ENCODE data around the gene GRAMD4. TPM values are rescaled to one million over a fixed set of nuclear protein-coding genes. Genes with fewer than 3 reads are reported as not detected.

GRAMD4 gene
- total and polyA plus RNA-seq, 2 donors (not counting 1 experiment from before 2014, with no cell fraction given), result 17.0 to 88.1 TPM

DNA sequence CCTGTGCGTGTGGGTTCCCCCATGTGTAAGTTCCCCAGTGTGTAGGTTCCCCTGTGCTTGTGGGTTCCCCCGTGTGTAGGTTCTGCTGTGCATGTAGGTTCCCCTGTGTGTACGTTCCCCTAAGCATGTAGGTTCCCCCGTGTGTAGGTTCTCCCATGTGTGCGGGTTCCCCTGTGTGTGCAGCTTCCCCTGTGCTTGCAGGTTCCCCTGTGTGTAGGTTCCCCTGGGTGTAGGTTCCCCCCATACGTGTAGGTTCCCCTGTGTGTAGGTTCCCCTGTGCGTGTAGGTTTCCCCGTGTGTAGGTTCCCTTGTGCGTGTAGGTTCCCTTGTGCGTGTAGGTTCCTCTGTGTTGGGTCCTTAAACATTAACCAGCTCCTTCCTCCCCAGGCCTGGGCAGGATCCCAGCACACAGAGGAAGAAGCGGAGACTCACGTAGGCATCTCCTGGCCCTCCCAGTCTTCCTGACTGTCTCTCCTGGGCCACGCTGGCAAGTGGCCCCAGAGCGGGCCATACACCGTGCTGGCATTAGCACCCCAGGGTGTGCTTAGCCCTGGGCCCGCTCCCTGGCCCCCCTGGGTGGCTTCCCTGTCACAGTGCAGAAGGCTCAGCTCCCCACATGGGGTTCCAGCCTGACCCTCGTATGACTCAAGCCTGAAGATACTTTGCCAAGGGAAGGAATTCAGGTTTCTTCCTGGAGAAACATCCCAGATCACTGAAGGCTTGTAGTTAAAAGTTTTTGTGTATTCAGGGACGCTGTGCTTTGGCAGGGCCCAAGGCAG, 2.8 kb upstream of the GRAMD4 start:
- Histone ChIP-seq H4K20me1 (ENCODE audit: control insufficient read depth, insufficient read depth, low read length, poor library complexity, severe bottlenecking) (peaks cover 46% of the 10 kb centered on the region), H3K4me1 (ENCODE audit: control insufficient read depth in 2 of 2, insufficient read depth in 2 of 2, low read length in 2 of 2) (peaks cover 28 to 53% of the 10 kb centered on the region in 2 donors), H3K4me2 (replicated peaks; ENCODE audit: low read depth, low read length, poor library complexity, severe bottlenecking) (no peak overlapping the region), H3K27ac (ENCODE audit: low read length in 2 of 2) (no peak overlapping the region), H3K4me3 (ENCODE audit: control extremely low read depth in 1 of 5, extremely low read depth in 1 of 5, insufficient read depth in 1 of 5, low read depth in 2 of 5, low read length in 4 of 5) (no peak overlapping the region), H2AFZ (ENCODE audit: insufficient read depth, low read depth, low read length, poor library complexity, severe bottlenecking) (no peak overlapping the region), H3K36me3 (replicated peaks in 1 of 2; ENCODE audit: control extremely low read depth in 1 of 2, control insufficient read depth in 1 of 2, extremely low read depth in 1 of 2, insufficient read depth in 2 of 2, low read length in 1 of 2) (no peaks in the 10 kb centered on the region), H3K9me3 (ENCODE audit: control extremely low read depth in 1 of 3, control insufficient read depth in 2 of 3, insufficient read depth in 1 of 3, low read length in 2 of 3) (no peaks in the 10 kb centered on the region), H3K27me3 (replicated peaks in 1 of 4; ENCODE audit: control extremely low read depth in 1 of 4, control insufficient read depth in 3 of 4, insufficient read depth in 4 of 4, low read length in 3 of 4) (no peaks in the 10 kb centered on the region), H3K9ac (ENCODE audit: low read length) (no peak overlapping the region), H3K79me2 (ENCODE audit: control insufficient read depth, insufficient read depth, low read length) (peaks cover 59% of the 10 kb centered on the region)
- POLR2A ChIA-PET, result no interaction called here
- intact Hi-C loops (cut with micrococcal nuclease), result no loop called here
- Mint-ChIP-seq H3K27me3 (no peaks in the 10 kb centered on the region), H3K4me3 (no peak overlapping the region), H3K9me3 (ENCODE audit: insufficient read depth) (no peaks in the 10 kb centered on the region), H3K4me1 (peaks cover 60% of the 10 kb centered on the region), H3K27ac (no peak overlapping the region)
- TF ChIP-seq, protein P1, sequence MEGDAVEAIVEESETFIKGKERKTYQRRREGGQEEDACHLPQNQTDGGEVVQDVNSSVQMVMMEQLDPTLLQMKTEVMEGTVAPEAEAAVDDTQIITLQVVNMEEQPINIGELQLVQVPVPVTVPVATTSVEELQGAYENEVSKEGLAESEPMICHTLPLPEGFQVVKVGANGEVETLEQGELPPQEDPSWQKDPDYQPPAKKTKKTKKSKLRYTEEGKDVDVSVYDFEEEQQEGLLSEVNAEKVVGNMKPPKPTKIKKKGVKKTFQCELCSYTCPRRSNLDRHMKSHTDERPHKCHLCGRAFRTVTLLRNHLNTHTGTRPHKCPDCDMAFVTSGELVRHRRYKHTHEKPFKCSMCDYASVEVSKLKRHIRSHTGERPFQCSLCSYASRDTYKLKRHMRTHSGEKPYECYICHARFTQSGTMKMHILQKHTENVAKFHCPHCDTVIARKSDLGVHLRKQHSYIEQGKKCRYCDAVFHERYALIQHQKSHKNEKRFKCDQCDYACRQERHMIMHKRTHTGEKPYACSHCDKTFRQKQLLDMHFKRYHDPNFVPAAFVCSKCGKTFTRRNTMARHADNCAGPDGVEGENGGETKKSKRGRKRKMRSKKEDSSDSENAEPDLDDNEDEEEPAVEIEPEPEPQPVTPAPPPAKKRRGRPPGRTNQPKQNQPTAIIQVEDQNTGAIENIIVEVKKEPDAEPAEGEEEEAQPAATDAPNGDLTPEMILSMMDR (IDR thresholded peaks at IDR 0.05), result no peak
- no peak for TF ChIP-seq EZH2 (IDR thresholded peaks at IDR 0.05; ENCODE audit: borderline replicate concordance, insufficient read depth, low read depth, low read length, poor library complexity, severe bottlenecking)
- ATAC-seq (ENCODE audit: low read depth), result no peak
- WGBS (ENCODE audit: insufficient coverage), result 88% methylated on average over 13 of the region's 18 CpGs
- CTCF ChIA-PET, result interaction anchor here (1.2 to 1.5 kb wide), 2 partner anchors 42 to 49 kb away, joined by 3 read pairs; no protein-coding TSS in a partner anchor
- no peak for DNase-seq

DNA sequence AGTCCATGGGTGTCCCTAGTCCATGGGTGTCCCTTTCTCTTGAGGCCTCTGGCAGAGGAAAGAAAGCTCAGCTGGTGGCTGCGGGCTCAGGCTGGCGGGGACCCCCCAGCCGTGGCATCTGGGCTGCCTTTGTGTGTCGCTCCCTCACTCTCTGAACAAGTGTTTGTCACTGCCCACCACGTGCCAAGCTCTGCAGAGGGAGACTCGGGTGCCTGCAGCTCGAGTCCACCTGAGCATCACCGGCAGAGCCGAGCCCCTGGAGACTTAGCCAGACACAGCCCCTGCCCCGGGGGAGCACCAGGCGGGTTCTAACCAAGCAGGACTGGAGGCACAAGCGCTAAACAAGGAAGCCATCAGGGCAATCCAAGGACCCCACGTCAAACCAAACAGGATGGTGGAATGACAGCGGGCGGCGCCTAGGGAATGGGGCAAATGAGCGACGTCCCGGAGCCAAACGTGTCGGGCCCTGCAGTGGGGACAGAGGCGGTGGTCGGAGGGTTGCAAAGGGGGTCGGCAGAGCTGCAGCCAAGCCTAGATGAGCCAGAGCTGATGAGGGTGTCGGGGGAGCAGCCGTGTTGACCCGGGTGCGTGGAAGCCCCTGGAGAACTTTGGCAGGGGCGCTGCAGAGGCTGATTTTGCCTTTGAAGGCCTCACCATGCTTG, 2.1 kb upstream of the GRAMD4 start:
- Histone ChIP-seq H3K27ac (ENCODE audit: low read length in 2 of 2) (no peak overlapping the region), H3K9me3 (ENCODE audit: control extremely low read depth in 1 of 3, control insufficient read depth in 2 of 3, insufficient read depth in 1 of 3, low read length in 2 of 3) (no peaks in the 10 kb centered on the region), H3K79me2 (ENCODE audit: control insufficient read depth, insufficient read depth, low read length) (peaks cover 54% of the 10 kb centered on the region), H3K27me3 (replicated peaks in 1 of 4; ENCODE audit: control extremely low read depth in 1 of 4, control insufficient read depth in 3 of 4, insufficient read depth in 4 of 4, low read length in 3 of 4) (no peaks in the 10 kb centered on the region), H3K36me3 (replicated peaks in 1 of 2; ENCODE audit: control extremely low read depth in 1 of 2, control insufficient read depth in 1 of 2, extremely low read depth in 1 of 2, insufficient read depth in 2 of 2, low read length in 1 of 2) (no peaks in the 10 kb centered on the region), H2AFZ (ENCODE audit: insufficient read depth, low read depth, low read length, poor library complexity, severe bottlenecking) (no peak overlapping the region), H3K4me1 (ENCODE audit: control insufficient read depth in 2 of 2, insufficient read depth in 2 of 2, low read length in 2 of 2) (peaks cover 24 to 52% of the 10 kb centered on the region in 2 donors), H3K4me3 (ENCODE audit: control extremely low read depth in 1 of 5, extremely low read depth in 1 of 5, insufficient read depth in 1 of 5, low read depth in 2 of 5, low read length in 4 of 5) (no peak overlapping the region), H3K4me2 (replicated peaks; ENCODE audit: low read depth, low read length, poor library complexity, severe bottlenecking) (no peak overlapping the region), H3K9ac (ENCODE audit: low read length) (no peak overlapping the region), H4K20me1 (ENCODE audit: control insufficient read depth, insufficient read depth, low read length, poor library complexity, severe bottlenecking) (peaks cover 40% of the 10 kb centered on the region)
- intact Hi-C loops (cut with micrococcal nuclease), result no loop called here
- DNase-seq, result no peak
- ATAC-seq (ENCODE audit: low read depth), result no peak
- H3K27me3 Mint-ChIP-seq, result no peaks in the 10 kb centered on the region
- H3K27ac Mint-ChIP-seq, result peak overlapping the region; percentile 50
- POLR2A ChIA-PET, result no interaction called here
- WGBS (ENCODE audit: insufficient coverage), result 80% methylated on average over 29 of the region's 29 CpGs
- no peaks in the 10 kb centered on the region for H3K9me3 Mint-ChIP-seq (ENCODE audit: insufficient read depth)
- peaks cover 57% of the 10 kb centered on the region for H3K4me1 Mint-ChIP-seq
- H3K4me3 Mint-ChIP-seq, result no peak overlapping the region
- TF ChIP-seq, protein P1 (IDR thresholded peaks at IDR 0.05), result no peak
- no peak for TF ChIP-seq EZH2 (IDR thresholded peaks at IDR 0.05; ENCODE audit: borderline replicate concordance, insufficient read depth, low read depth, low read length, poor library complexity, severe bottlenecking)
- CTCF ChIA-PET, result interaction anchor here (1.2 to 1.5 kb wide), 2 partner anchors 43 to 48 kb away, joined by 3 read pairs; no protein-coding TSS in a partner anchor

All from B cell (primary cell).